ENCODE results near the gene CD300H.

Gene CD300H

GRCh38 chr17:74549343-74549742, 18.0 kb downstream of the CD300H start:
- no peak for DNase-seq (ENCODE audit: low read depth)

GRCh38 chr17:74547736-74548135, 19.6 kb downstream of the CD300H start:
- no peak for DNase-seq (ENCODE audit: low read depth)

- no peak for DNase-seq (ENCODE audit: low read depth)
Observed at GRCh38 chr17:74547264-74547663, 20.0 kb downstream of the CD300H start.

GRCh38 chr17:74546586-74546985, 20.7 kb downstream of the CD300H start:
- DNase-seq (ENCODE audit: low read depth), result no peak

- no peak for DNase-seq (ENCODE audit: low read depth)
Observed at GRCh38 chr17:74545843-74546230, 21.5 kb downstream of the CD300H start, which contains the start of gene CD300C. Gene CD300C (minus strand): TSS chr17:74546115. CDS start chr17:74545782, 333 bp downstream.

- no peak for DNase-seq (ENCODE audit: low read depth)
Observed at GRCh38 chr17:74544991-74545842, 22.1 kb downstream of the CD300H start.

- DNase-seq (ENCODE audit: low read depth), result no peak
Observed at GRCh38 chr17:74543891-74544760, 23.2 kb downstream of the CD300H start.

- DNase-seq (ENCODE audit: low read depth), result no peak
Observed at GRCh38 chr17:74543406-74543805, 23.9 kb downstream of the CD300H start.

- DNase-seq (ENCODE audit: low read depth), result no peak
Observed at GRCh38 chr17:74542727-74543383, 24.5 kb downstream of the CD300H start.

GRCh38 chr17:74542166-74542565, 25.1 kb downstream of the CD300H start:
- no peak for DNase-seq (ENCODE audit: low read depth)

GRCh38 chr17:74541176-74542111, 25.9 kb downstream of the CD300H start:
- DNase-seq (ENCODE audit: low read depth), result no peak

- no peak for DNase-seq (ENCODE audit: low read depth)
Observed at GRCh38 chr17:74539281-74539820, 28.0 kb downstream of the CD300H start.

GRCh38 chr17:74536890-74537289, 30.4 kb downstream of the CD300H start:
- no peak for DNase-seq (ENCODE audit: low read depth)

- DNase-seq (ENCODE audit: low read depth), result no peak
Observed at GRCh38 chr17:74532115-74532514, 35.2 kb downstream of the CD300H start.

GRCh38 chr17:74531231-74531761, 36.0 kb downstream of the CD300H start, which contains the start of gene CD300LB:
Gene CD300LB (minus strand): TSS chr17:74531475. CDS start chr17:74531350, 125 bp downstream.
- DNase-seq (ENCODE audit: low read depth), result no peak

GRCh38 chr17:74530831-74531150, 36.5 kb downstream of the CD300H start:
- no peak for DNase-seq (ENCODE audit: low read depth)

- DNase-seq (ENCODE audit: low read depth), result no peak
Observed at GRCh38 chr17:74529243-74529642, 38.1 kb downstream of the CD300H start.

- DNase-seq (ENCODE audit: low read depth), result no peak
Observed at GRCh38 chr17:74528491-74529199, 38.7 kb downstream of the CD300H start.

GRCh38 chr17:74527756-74528155, 39.6 kb downstream of the CD300H start:
- DNase-seq (ENCODE audit: low read depth), result no peak

- no peak for DNase-seq (ENCODE audit: low read depth)
Observed at GRCh38 chr17:74527081-74527480, 40.2 kb downstream of the CD300H start.

All from stimulated activated CD8-positive, alpha-beta memory T cell treated with anti-CD3 and anti-CD28 coated beads, Interleukin-12 subunit alpha, Interleukin-12 subunit beta, amount 100 ng/mL, for 1 hour (primary cell).